ENCODE measurements around the gene CELF2.

Gene CELF2

DNA sequence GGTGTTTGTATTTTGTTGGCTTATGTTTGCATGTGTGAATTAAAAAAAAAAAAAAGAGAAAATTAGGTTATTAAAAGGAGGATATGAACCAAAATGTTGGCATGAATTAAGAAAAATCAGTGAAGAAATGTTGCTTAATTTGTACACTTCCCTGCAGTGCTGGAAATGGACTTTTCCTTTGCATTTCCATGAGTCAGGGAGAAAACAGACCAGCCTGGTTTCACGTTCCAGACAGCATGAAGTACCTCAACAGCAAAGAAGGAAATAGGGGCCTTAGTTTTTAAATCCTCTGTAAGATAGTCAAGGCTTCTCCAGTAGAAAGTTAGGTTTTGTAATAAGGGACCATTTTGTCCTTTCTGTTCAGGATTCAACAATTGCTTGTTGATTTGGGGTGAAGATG is 159.7 kb downstream of the CELF2 start:
- no peak for TF ChIP-seq CTCF (IDR thresholded peaks at IDR 0.05)

- no peak for TF ChIP-seq CTCF (IDR thresholded peaks at IDR 0.05)
Observed at GRCh38 chr10:11177926-11178471, 160.3 kb downstream of the CELF2 start.

DNA sequence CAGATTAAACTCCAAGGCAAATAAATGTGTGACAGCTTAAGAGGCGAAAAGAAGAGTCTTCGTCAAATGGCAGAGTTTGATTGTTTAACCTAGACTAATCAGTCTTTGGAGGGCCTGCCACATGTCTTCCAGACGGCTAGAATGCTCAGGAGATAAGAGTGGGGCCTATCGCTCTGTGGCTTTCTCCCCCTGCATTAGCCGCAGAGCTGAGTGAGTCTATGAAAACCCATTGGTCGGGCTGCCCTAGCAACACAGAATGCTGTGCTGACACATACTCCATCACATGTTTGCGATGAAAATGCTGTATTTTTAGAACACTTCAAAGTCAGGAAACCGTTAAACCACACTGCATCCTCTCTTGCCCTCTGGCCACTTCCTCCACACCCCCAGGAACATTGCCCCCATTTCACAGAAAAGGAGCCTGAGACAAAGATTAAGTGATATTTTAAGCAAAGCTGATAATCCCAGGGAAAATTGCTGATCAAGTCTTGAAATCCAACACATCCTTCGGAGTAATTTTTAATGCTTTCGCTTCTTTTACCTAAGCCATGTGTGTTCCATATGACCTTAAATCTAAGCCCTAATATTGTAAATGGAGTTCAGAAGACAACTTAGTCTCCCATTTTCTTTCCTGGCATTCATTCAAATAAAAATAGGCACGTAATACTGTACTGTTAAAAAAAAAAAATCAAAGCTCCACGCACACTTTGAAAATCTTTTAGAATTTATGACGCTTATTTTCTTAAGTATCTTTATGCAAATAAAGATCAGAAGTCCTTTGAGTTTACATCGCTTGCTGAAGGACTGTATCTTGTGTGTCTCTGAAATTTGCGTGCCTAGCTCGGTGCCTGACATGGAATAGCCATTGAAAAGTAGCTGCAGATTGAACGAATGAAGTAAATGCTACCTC is 161.2 kb downstream of the CELF2 start:
- no peak for TF ChIP-seq CTCF (IDR thresholded peaks at IDR 0.05)

DNA sequence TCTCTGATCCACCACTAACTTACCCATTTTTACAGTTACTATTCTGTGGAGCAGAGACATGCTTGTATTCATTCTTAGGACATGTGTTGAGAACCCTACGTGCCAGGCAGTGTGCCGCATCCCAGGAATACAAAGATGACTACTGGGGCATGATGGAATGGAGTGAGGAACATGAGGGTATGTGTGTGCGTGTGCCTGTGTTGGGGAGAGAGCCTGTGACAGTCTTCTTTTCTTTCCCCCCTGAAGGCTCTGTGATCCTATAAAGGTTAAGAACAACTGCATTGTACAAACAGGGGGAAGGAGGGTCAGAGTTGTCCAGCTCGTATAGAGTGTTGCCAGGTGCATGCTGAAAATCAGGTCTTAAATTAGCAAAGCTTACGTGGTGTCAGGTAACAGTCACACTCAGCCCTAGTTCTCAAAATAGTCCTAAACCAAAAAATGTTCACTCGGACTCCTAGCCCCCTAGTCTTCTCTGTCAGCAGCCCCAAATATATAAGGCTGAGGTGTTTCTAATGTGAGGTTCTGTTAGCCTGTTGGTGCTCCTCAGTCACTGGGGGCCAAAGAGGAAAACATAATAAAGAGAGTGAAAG is 161.9 kb downstream of the CELF2 start:
- no peak for TF ChIP-seq CTCF (IDR thresholded peaks at IDR 0.05)

DNA sequence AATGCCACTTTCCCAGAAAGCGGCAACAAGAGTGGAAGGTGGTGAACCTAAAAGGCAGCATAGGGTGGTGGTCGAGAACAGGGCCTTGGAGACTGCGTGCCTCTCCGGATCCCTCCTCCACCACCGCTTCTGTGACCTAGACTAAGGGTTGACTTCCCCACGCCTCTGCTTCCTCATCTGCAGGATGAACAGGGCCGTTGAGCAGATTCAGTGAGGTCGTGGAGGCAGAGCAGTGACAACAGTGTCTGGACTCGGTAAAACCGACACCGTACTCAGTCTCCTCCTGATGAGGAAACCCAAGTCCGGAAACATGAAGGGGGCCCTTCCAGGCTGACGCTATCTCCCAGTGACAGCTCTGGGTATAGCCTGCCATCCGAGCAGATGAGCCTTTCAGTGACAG is 162.6 kb downstream of the CELF2 start:
- no peak for TF ChIP-seq CTCF (IDR thresholded peaks at IDR 0.05)

DNA sequence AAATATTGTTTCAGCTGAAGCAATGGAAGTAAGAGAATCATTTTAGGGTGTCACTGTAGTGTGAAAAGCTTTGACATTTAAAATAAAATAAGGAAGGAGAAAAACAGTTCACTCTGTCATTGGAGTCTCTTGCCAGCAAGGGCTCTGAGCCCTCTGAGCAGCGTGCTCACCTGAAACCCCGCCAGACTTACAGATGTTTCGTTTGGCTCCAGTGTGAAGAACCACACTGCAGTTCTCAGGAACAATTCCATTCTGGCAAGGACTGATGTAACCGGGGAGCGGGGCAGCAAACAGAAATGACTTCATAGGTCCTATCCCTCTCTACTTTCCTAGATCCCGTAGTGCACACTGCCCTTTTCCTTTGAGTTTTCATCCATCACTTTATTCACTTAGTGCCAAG is 164.3 kb downstream of the CELF2 start:
- TF ChIP-seq CTCF (IDR thresholded peaks at IDR 0.05), result no peak

- no peak for TF ChIP-seq CTCF (IDR thresholded peaks at IDR 0.05)
Observed at GRCh38 chr10:11183015-11183414, 165.3 kb downstream of the CELF2 start.

All from LNCAP (cell line).